Cardiac fibroblast (primary cell): Measurements from ENCODE around the gene FMN1.
A peak's percentile ranks its signal among the peaks of the same experiment; 100 is the strongest.

Experiments
- DNase-seq, 2 donors: peaks; one replicate each; pipeline versions ENCODE4 v3.0.0 to v3.0.0-alpha.2; 2010; ENCODE audit warnings: low read depth in 2 of 2
- H3K4me3 ChIP-seq, 2 donors: replicated peaks in 1 of 2; 1 replicate in 1 of 2; 2 replicates in 1 of 2; pipeline ENCODE4 v1.5.1; 2011; ENCODE audit warnings: low read depth in 2 of 2, low read length in 2 of 2, mild to moderate bottlenecking in 2 of 2, moderate library complexity in 1 of 2
- CTCF ChIP-seq: IDR thresholded peaks from one replicate; pipeline ENCODE4 v1.5.1; 2011; ENCODE audit warnings: low read depth, mild to moderate bottlenecking, low read length, inconsistent platforms

Gene FMN1

GRCh38 chr15:32880642-32881041 is 313.9 kb downstream of the FMN1 start:
- no peak overlapping the region for H3K4me3 ChIP-seq
- no peak for DNase-seq
- no peak for TF ChIP-seq CTCF

GRCh38 chr15:32879980-32880379 is 314.5 kb downstream of the FMN1 start:
- H3K4me3 ChIP-seq, result no peak overlapping the region
- no peak for DNase-seq
- TF ChIP-seq CTCF, result no peak

GRCh38 chr15:32878869-32879805 is 315.4 kb downstream of the FMN1 start:
- no peak for DNase-seq
- no peak overlapping the region for H3K4me3 ChIP-seq
- no peak for TF ChIP-seq CTCF

GRCh38 chr15:32878342-32878741 is 316.2 kb downstream of the FMN1 start:
- DNase-seq, result no peak
- TF ChIP-seq CTCF, result no peak
- no peak overlapping the region for H3K4me3 ChIP-seq

- no peak for TF ChIP-seq CTCF
- H3K4me3 ChIP-seq, result no peak overlapping the region
- DNase-seq, result peak in 1 of 2 donors; percentile 55
These were observed 317.1 kb downstream of the FMN1 start for GRCh38 chr15:32877252-32878019.

GRCh38 chr15:32873284-32874114 is 321.0 kb downstream of the FMN1 start:
- no peak overlapping the region for H3K4me3 ChIP-seq
- peak in 1 of 2 donors; percentile 52 for DNase-seq
- TF ChIP-seq CTCF, result no peak
